Fibroblast of lung (primary cell): ENCODE results near the gene ST6GAL1. TPM values are rescaled to one million over a fixed set of nuclear protein-coding genes. Genes with fewer than 3 reads are reported as not detected.

Experiments used
- DNase-seq, 2 donors: peaks; one replicate each; pipeline versions ENCODE4 v3.0.0 to v3.0.0-alpha.2; 2010; ENCODE audit warnings: low read depth in 2 of 2
- H2AFZ ChIP-seq: 2 replicates; pipeline ENCODE4 v1.5.1; 2012; ENCODE audit warnings: low read length, control low read depth, inconsistent platforms
- H3K27ac ChIP-seq: 2 replicates; pipeline ENCODE4 v1.5.1; 2011; ENCODE audit warnings: low read length, control low read depth; ENCODE audit not compliant: insufficient read depth
- H3K27me3 ChIP-seq: 2 replicates; pipeline ENCODE4 v1.5.1; 2011; ENCODE audit warnings: mild to moderate bottlenecking, low read length; ENCODE audit not compliant: control insufficient read depth, insufficient read depth
- H3K36me3 ChIP-seq: 2 replicates; pipeline ENCODE4 v1.5.1; 2011; ENCODE audit warnings: low read length; ENCODE audit not compliant: control insufficient read depth, insufficient read depth
- H3K4me1 ChIP-seq: 2 replicates; pipeline ENCODE4 v1.5.1; 2011; ENCODE audit warnings: low read length; ENCODE audit not compliant: control insufficient read depth, insufficient read depth; ENCODE audit errors: extremely low read depth
- H3K4me2 ChIP-seq: 2 replicates; pipeline ENCODE4 v1.5.1; 2011; ENCODE audit warnings: low read length, control low read depth; ENCODE audit not compliant: insufficient read depth; ENCODE audit errors: extremely low read depth
- H3K4me3 ChIP-seq, 4 experiments: fragments of 200-600 bp in 1 of 4; sonication (generic) in 1 of 4; replicated peaks in 1 of 4; 2 replicates each; pipeline ENCODE4 v1.5.1; 2011 to 2016; ENCODE audit warnings: low read length in 4 of 4, low read depth in 3 of 4, mild to moderate bottlenecking in 3 of 4, control low read depth in 2 of 4, inconsistent platforms in 1 of 4, mixed read lengths in 1 of 4; ENCODE audit not compliant: insufficient read depth in 1 of 4; ENCODE audit errors: control extremely low read depth in 1 of 4
- H3K79me2 ChIP-seq: 2 replicates; pipeline ENCODE4 v1.5.1; 2012; ENCODE audit warnings: mild to moderate bottlenecking, low read length, inconsistent platforms; ENCODE audit not compliant: control insufficient read depth, insufficient read depth
- H3K9ac ChIP-seq: 2 replicates; pipeline ENCODE4 v1.5.1; 2011; ENCODE audit warnings: mild to moderate bottlenecking, low read length, control low read depth; ENCODE audit not compliant: insufficient read depth
- H3K9me3 ChIP-seq: 2 replicates; pipeline ENCODE4 v1.5.1; 2012; ENCODE audit warnings: low read depth, low read length; ENCODE audit not compliant: control insufficient read depth, insufficient read depth
- H4K20me1 ChIP-seq: 2 replicates; pipeline ENCODE4 v1.5.1; 2011; ENCODE audit warnings: low read length; ENCODE audit not compliant: control insufficient read depth, insufficient read depth; ENCODE audit errors: extremely low read depth
- CTCF ChIP-seq, 2 donors: IDR thresholded peaks in 1 of 2; conservative IDR thresholded peaks in 1 of 2; 1 replicate in 1 of 2; 2 replicates in 1 of 2; pipeline ENCODE4 v1.5.1; 2011 to 2012; ENCODE audit warnings: low read length in 2 of 2, control low read depth in 1 of 2, inconsistent platforms in 1 of 2, low read depth in 1 of 2, mild to moderate bottlenecking in 1 of 2
- EZH2 ChIP-seq: IDR thresholded peaks from 2 replicates; pipeline ENCODE4 v1.5.1; 2012; ENCODE audit warnings: low read length, control low read depth, mild to moderate bottlenecking; ENCODE audit errors: missing control alignments
- polyA plus RNA-seq, 2 donors: library from polyadenylated mRNA; depleted of rRNA in 1 of 2; stranded (reverse) in 1 of 2; unstranded in 1 of 2; fragments of >200 nt; gene quantifications; 2 replicates each; pipeline ENCODE4 v1.2.1, GENCODE V29; 2011 to 2012; ENCODE audit warnings: missing spikeins in 1 of 2
- total RNA-seq: library from RNA; depleted of rRNA; stranded (reverse); fragments of >200 nt; gene quantifications from 2 replicates; pipeline ENCODE4 v1.2.1, GENCODE V29; 2014

Gene ST6GAL1
- total and polyA plus RNA-seq, 2 donors (not counting 1 experiment from before 2014, with no cell fraction given) = 0.83 to 1.00 TPM

DNA sequence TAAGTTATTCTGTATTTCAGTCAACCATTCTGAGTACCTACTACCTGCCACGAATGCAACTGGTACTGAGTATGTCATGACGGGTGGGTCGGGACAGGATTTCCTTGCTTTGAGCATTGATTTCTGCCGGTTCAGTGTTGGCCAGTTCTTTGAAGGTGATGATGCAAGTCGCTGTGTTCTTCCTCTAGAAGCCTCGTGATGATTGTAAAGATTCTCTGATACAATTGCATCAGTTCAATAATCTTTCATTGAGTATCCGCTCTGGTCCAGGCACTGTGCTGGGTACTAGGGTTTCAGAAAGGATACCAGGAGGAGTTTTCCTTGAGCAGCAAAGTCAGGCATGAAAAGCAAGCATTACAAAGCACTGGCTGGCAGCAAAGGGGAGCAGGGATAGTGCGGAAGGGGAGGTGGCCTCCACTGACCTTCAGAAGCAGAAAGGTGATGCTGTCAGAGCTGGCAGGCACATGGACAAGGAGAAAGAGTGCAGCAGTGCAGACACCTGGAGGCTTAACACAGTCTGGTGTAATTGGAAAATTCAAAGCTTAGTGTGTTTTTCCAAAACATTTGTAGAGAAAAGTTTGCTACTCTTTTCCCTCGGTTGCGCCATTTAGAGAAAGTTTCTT lies 108.9 kb downstream of the ST6GAL1 start:
- no peak overlapping the region for H3K4me3 ChIP-seq
- DNase-seq = no peak
- H3K9me3 ChIP-seq = no peaks in the 10 kb centered on the region
- no peaks in the 10 kb centered on the region for H3K4me1 ChIP-seq
- H2AFZ ChIP-seq = no peak overlapping the region
- no peak overlapping the region for H3K4me2 ChIP-seq
- H3K27ac ChIP-seq = no peak overlapping the region
- TF ChIP-seq CTCF (conservative IDR thresholded peaks at IDR 0.05 in 1 of 2, IDR thresholded peaks at IDR 0.05 in 1 of 2; ENCODE audit: low read depth in 1 of 2, low read length in 2 of 2) (no peak), EZH2 (no peak)
- H4K20me1 ChIP-seq = no peaks in the 10 kb centered on the region
- no peak overlapping the region for H3K9ac ChIP-seq
- H3K27me3 ChIP-seq = no peaks in the 10 kb centered on the region
- H3K79me2 ChIP-seq = no peaks in the 10 kb centered on the region
- no peaks in the 10 kb centered on the region for H3K36me3 ChIP-seq

- no peak overlapping the region for H3K4me3 ChIP-seq
- H3K9me3 ChIP-seq = no peaks in the 10 kb centered on the region
- H3K36me3 ChIP-seq = no peaks in the 10 kb centered on the region
- TF ChIP-seq EZH2 = no peak
- no peak for TF ChIP-seq CTCF (conservative IDR thresholded peaks at IDR 0.05 in 1 of 2, IDR thresholded peaks at IDR 0.05 in 1 of 2; ENCODE audit: low read depth in 1 of 2, low read length in 2 of 2)
- no peaks in the 10 kb centered on the region for H3K79me2 ChIP-seq
- no peak overlapping the region for H3K9ac ChIP-seq
- H4K20me1 ChIP-seq = no peaks in the 10 kb centered on the region
- no peak for DNase-seq
- H3K4me1 ChIP-seq = no peaks in the 10 kb centered on the region
- H3K27ac ChIP-seq = no peak overlapping the region
- H3K27me3 ChIP-seq = no peaks in the 10 kb centered on the region
- no peak overlapping the region for H2AFZ ChIP-seq
- no peak overlapping the region for H3K4me2 ChIP-seq
These were observed 109.5 kb downstream of the ST6GAL1 start for GRCh38 chr3:187039723-187040414.

DNA sequence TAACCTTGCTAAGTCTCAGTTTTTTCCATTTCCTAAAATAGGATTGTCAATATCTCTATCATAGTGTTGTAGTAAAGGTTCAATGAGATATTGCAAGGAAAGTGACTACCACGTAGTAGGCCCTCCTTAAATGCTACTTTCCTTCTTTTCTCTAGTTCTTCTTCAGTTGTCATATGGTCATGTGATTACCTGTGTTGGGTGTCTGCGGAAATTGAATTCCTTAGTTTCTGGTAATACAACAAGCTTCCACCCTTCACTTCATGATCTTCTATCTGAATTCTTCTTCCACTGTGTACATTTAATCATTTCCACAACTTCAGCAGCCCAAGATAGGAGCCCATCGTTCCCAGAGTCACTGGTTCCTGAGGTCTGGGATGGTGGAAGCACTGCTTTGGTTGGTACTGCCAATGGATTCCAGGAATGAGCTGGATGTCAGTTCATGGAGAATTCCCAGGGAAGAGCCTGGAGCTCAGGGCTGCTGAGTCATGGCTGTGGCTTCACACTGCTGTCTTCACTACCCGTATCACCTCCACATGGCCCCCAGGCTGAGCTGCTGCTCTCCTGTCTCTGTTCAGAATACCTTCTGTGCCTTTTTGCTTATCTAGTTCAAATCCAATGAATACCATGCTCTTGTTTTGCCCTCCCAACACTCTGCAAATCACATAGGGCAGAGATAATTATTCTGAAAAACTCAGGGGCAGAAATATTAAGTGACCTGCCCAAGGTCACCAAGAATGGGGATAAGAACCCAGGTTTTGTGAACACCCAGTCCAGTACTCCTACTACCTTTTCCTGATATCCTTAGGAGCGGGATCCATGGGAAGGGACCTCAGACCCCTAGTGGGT lies 110.4 kb downstream of the ST6GAL1 start:
- TF ChIP-seq CTCF (conservative IDR thresholded peaks at IDR 0.05 in 1 of 2, IDR thresholded peaks at IDR 0.05 in 1 of 2; ENCODE audit: low read depth in 1 of 2, low read length in 2 of 2) (no peak), EZH2 (no peak)
- Histone ChIP-seq H3K9me3 (no peaks in the 10 kb centered on the region), H3K4me3 (no peak overlapping the region), H2AFZ (no peak overlapping the region), H3K4me2 (no peak overlapping the region), H3K79me2 (no peaks in the 10 kb centered on the region), H3K27ac (no peak overlapping the region), H3K36me3 (no peaks in the 10 kb centered on the region), H3K4me1 (no peaks in the 10 kb centered on the region), H3K27me3 (no peaks in the 10 kb centered on the region), H4K20me1 (no peaks in the 10 kb centered on the region), H3K9ac (no peak overlapping the region)
- peak; percentile 12 to 71 for DNase-seq
